HL-60 (cell line): ENCODE data around the gene KCNMA1.

ENCODE experiments used
- DNase-seq, 2 experiments: peaks; one replicate each; pipeline ENCODE4 v3.0.0-alpha.2; 2010 to 2020; ENCODE audit warnings: low read depth in 1 of 2, low spot score in 1 of 2
- H3K27ac ChIP-seq: fragments of 250-450 bp; sonication (Bioruptor Pico); replicated peaks from 2 replicates; pipeline ENCODE4 v1.5.1; 2020; ENCODE audit warnings: mild to moderate bottlenecking, moderate library complexity
- H3K27me3 ChIP-seq: fragments of 250-450 bp; sonication (Bioruptor Pico); 2 replicates; pipeline ENCODE4 v1.5.1; 2021; ENCODE audit warnings: mild to moderate bottlenecking, moderate library complexity; ENCODE audit not compliant: insufficient read depth, poor library complexity, severe bottlenecking
- H3K4me3 ChIP-seq: replicated peaks from 2 replicates; pipeline ENCODE4 v1.5.1; 2011; ENCODE audit warnings: mild to moderate bottlenecking, control low read depth, low read length; ENCODE audit not compliant: insufficient read depth
- CTCF ChIP-seq: IDR thresholded peaks from one replicate; pipeline ENCODE4 v1.5.1; 2011; ENCODE audit warnings: low read length, control low read depth, inconsistent platforms; ENCODE audit not compliant: insufficient read depth
- GABPA ChIP-seq: IDR thresholded peaks from 2 replicates; pipeline ENCODE4 v1.6.1; 2012; ENCODE audit warnings: low read depth
- POLR2AphosphoS5 ChIP-seq: IDR thresholded peaks from 2 replicates; pipeline ENCODE4 v1.6.1; 2012; ENCODE audit warnings: low read depth
- REST ChIP-seq: IDR thresholded peaks from 2 replicates; pipeline ENCODE4 v1.6.1; 2012; ENCODE audit warnings: low read depth; ENCODE audit not compliant: insufficient replicate concordance
- SPI1 ChIP-seq: IDR thresholded peaks from 2 replicates; pipeline ENCODE4 v1.6.1; 2012; ENCODE audit warnings: low read depth, mild to moderate bottlenecking, borderline replicate concordance

The KCNMA1 gene

DNA sequence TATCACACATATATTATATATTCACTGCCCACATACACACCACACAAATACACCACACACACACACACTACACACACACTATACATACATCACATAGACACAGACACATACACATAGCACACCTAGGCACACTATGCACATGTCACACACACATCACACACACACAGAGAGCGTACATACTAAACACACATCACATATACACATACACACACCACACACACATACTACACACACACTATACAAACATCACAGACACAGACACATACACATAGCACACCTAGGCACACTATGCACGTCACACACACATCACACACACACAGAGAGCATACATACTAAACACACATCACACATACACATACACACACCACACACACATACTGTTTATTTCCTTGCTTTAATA, 165.5 kb downstream of the KCNMA1 start:
- no peak for DNase-seq
- no peak overlapping the region for H3K4me3 ChIP-seq
- peaks cover 3% of the 10 kb centered on the region for H3K27me3 ChIP-seq
- TF ChIP-seq GABPA (no peak), REST (no peak), CTCF (no peak), SPI1 (no peak), POLR2AphosphoS5 (no peak)
- H3K27ac ChIP-seq = no peak overlapping the region

- DNase-seq = no peak
- no peak overlapping the region for H3K27ac ChIP-seq
- H3K27me3 ChIP-seq = no peaks in the 10 kb centered on the region
- TF ChIP-seq POLR2AphosphoS5 = no peak
- no peak for TF ChIP-seq GABPA
- no peak for TF ChIP-seq SPI1
- no peak for TF ChIP-seq REST
- no peak for TF ChIP-seq CTCF
- H3K4me3 ChIP-seq = no peak overlapping the region
Measured at GRCh38 chr10:77471069-77471536, 166.5 kb downstream of the KCNMA1 start.

DNA sequence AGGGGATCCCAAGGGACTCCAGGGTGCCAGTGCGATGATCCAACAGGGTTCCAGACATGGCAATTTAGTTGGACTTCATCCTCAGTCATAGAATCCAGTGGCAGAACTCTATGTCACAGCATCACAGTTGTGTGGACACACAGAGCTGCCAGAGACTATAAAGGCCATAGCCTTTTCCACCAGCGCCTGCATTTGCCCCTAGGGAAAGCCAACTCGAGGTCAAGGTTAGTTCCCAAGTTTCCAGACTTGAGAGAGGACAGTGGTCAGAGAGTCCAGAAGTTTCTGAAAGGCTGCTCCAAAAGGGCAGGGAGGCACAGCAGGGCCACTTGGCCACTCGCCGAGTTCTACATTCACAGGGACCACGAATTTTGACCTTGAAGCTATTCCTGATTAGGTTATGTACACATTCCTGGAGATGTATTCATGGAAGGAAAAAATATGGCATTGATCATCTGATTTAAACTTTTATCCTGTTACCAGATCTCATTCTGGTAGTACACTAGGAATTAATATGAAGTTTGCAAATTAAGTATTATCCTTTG, 170.1 kb downstream of the KCNMA1 start:
- Histone ChIP-seq H3K27me3 (no peaks in the 10 kb centered on the region), H3K4me3 (no peak overlapping the region), H3K27ac (no peak overlapping the region)
- no peak for DNase-seq
- TF ChIP-seq GABPA (no peak), CTCF (no peak), SPI1 (no peak), REST (no peak), POLR2AphosphoS5 (no peak)
